GM12891 (cell line): ENCODE measurements around the gene ENTHD1.

Experiments used
- PAX5 ChIP-seq: IDR thresholded peaks from 2 replicates; pipeline ENCODE4 v1.6.1; 2011; ENCODE audit warnings: low read length, moderate library complexity, mild to moderate bottlenecking; ENCODE audit not compliant: insufficient read depth, severe bottlenecking
- POLR2A ChIP-seq: IDR thresholded peaks from 2 replicates; pipeline ENCODE4 v1.6.1; 2011; ENCODE audit warnings: low read depth, low read length, control low read depth
- POLR2AphosphoS5 ChIP-seq: IDR thresholded peaks from 2 replicates; pipeline ENCODE4 v1.6.1; 2011; ENCODE audit warnings: low read depth, low read length, control low read depth
- SPI1 ChIP-seq: IDR thresholded peaks from 2 replicates; pipeline ENCODE4 v1.6.1; 2011; ENCODE audit warnings: low read depth, low read length, control low read depth
- TAF1 ChIP-seq: IDR thresholded peaks from 2 replicates; pipeline ENCODE4 v1.6.1; 2011; ENCODE audit warnings: low read depth, low read length, control low read depth

- TF ChIP-seq POLR2A, result no peak
- TF ChIP-seq POLR2AphosphoS5, result no peak
- TF ChIP-seq SPI1, result no peak
- TF ChIP-seq TAF1, result no peak
- no peak for TF ChIP-seq PAX5
Measured at GRCh38 chr22:39845529-39845928, 48.0 kb downstream of the ENTHD1 start.
